Measurements from ENCODE around the gene TMEM11.

Gene TMEM11

DNA sequence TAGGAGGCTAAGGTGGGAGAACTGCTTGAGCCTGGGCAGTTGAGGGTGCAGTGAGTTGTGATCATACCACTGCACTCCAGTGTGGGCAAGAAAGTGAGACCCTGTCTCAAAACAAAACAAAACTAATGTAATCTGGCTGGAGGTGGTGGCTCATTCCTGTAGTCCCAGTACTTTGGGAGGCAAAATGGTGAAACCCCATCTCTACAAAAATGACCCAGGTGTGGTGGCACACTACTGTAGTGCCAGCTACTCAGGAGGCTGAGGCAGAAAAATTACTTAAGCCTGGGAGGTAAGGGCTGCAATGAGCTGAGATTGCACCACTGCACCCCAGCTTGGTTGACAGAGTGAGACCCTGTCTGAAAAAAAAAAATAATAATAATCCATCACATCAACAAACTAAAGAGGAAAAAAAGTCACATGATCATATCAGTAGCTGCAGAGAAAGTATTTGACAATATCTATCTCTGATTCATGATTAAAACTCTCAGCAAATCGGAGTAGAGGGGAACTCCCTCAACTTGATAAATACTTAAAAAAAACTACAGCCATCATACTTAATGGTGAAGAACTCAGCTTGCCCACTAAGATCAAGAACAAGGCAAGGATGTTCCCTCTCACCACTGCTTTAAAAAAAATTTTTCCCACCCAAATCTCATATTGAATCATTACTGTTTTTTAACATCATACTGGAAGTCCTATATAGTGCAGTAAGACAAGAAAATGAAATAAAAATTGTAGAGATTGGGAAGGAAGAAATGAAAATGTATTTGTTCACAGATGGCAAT, 56.2 kb downstream of the TMEM11 start:
- Histone ChIP-seq H3K27me3 (ENCODE audit: control insufficient read depth, insufficient read depth, low read length) (no peaks in the 10 kb centered on the region), H3K9ac (ENCODE audit: low read depth, low read length) (no peak overlapping the region), H3K9me3 (ENCODE audit: control insufficient read depth, insufficient read depth, low read length) (peaks cover 17% of the 10 kb centered on the region), H3K4me1 (ENCODE audit: control insufficient read depth, insufficient read depth, low read length) (no peaks in the 10 kb centered on the region), H3K36me3 (ENCODE audit: control insufficient read depth, insufficient read depth, low read length) (no peaks in the 10 kb centered on the region), H3K4me3 (ENCODE audit: low read depth, low read length) (no peak overlapping the region), H3K27ac (ENCODE audit: low read depth, low read length) (no peak overlapping the region)

DNA sequence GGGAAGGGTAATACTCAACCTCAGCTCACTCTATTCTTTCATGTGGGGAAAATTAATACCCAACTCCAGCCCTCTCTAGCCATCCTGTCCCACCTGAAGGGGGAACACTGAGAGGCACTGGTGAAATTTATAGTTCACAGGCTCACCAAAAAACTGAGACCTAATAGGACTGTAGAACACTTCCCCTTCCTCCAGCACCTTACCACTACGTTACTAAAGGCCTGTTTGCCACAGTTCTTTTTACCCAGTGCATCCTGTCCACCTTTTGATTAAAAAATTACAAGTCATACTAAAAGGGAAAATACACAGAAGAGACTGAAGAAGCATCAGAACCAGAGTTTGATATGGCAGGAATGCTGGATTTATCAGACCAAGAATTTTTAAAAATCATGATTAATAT, 61.2 kb downstream of the TMEM11 start:
- Histone ChIP-seq H3K4me1 (ENCODE audit: control insufficient read depth, insufficient read depth, low read length) (no peaks in the 10 kb centered on the region), H3K36me3 (ENCODE audit: control insufficient read depth, insufficient read depth, low read length) (0 out of 2 replicates have a peak, but pooled peaks cover under 1% of the 10 kb centered on the region), H3K9ac (ENCODE audit: low read depth, low read length) (no peak overlapping the region), H3K9me3 (ENCODE audit: control insufficient read depth, insufficient read depth, low read length) (peaks cover 50% of the 10 kb centered on the region), H3K27me3 (ENCODE audit: control insufficient read depth, insufficient read depth, low read length) (no peaks in the 10 kb centered on the region), H3K4me3 (ENCODE audit: low read depth, low read length) (no peak overlapping the region), H3K27ac (ENCODE audit: low read depth, low read length) (no peak overlapping the region)

- Histone ChIP-seq H3K9ac (ENCODE audit: low read depth, low read length) (no peak overlapping the region), H3K27ac (ENCODE audit: low read depth, low read length) (no peak overlapping the region), H3K4me1 (ENCODE audit: control insufficient read depth, insufficient read depth, low read length) (no peaks in the 10 kb centered on the region), H3K4me3 (ENCODE audit: low read depth, low read length) (no peak overlapping the region), H3K36me3 (ENCODE audit: control insufficient read depth, insufficient read depth, low read length) (peaks cover 7% of the 10 kb centered on the region), H3K9me3 (ENCODE audit: control insufficient read depth, insufficient read depth, low read length) (peaks cover 62% of the 10 kb centered on the region), H3K27me3 (ENCODE audit: control insufficient read depth, insufficient read depth, low read length) (no peaks in the 10 kb centered on the region)
Observed at GRCh38 chr17:21149621-21150020, 64.3 kb downstream of the TMEM11 start.

Data from HUES48 (cell line).